G401.6 (cell line): ENCODE measurements around the gene RYR3.
"Not testable (repeated sequence)": the region's sequence is repeated elsewhere in the genome, so short reads cannot be mapped to it uniquely, and the experiment has no call there.

ENCODE experiments used
- FAIRE-seq: peaks from 2 replicates; lab custom pipeline; 2012; peaks lifted over from hg19 to GRCh38; lab: Jason Lieb, UNC

Gene RYR3

GRCh38 chr15:33778852-33779251 lies 468.1 kb downstream of the RYR3 start:
- FAIRE-seq: no peak

- FAIRE-seq: no peak
These were observed 469.4 kb downstream of the RYR3 start for GRCh38 chr15:33780011-33780768.

GRCh38 chr15:33782966-33783365 lies 472.2 kb downstream of the RYR3 start:
- FAIRE-seq: no peak

- FAIRE-seq: no peak
These were observed 474.6 kb downstream of the RYR3 start for GRCh38 chr15:33785366-33785765.

GRCh38 chr15:33788906-33789540 lies 478.3 kb downstream of the RYR3 start:
- no peak for FAIRE-seq

- FAIRE-seq: no peak
These were observed 483.7 kb downstream of the RYR3 start for GRCh38 chr15:33794453-33794852.

GRCh38 chr15:33795070-33795469 lies 484.3 kb downstream of the RYR3 start:
- no peak for FAIRE-seq

- FAIRE-seq: no peak
These were observed 486.9 kb downstream of the RYR3 start for GRCh38 chr15:33797651-33798050.

GRCh38 chr15:33801954-33802353 lies 491.2 kb downstream of the RYR3 start:
- no peak for FAIRE-seq

GRCh38 chr15:33807665-33808064 lies 496.9 kb downstream of the RYR3 start:
- FAIRE-seq: no peak

GRCh38 chr15:33808720-33809457 lies 498.1 kb downstream of the RYR3 start:
- no peak for FAIRE-seq

- no peak for FAIRE-seq
These were observed 499.4 kb downstream of the RYR3 start for GRCh38 chr15:33810073-33810595.

GRCh38 chr15:33810806-33811205 lies 500.0 kb downstream of the RYR3 start:
- no peak for FAIRE-seq

GRCh38 chr15:33813891-33814290 lies 503.1 kb downstream of the RYR3 start:
- FAIRE-seq: no peak

- not testable (repeated sequence) for FAIRE-seq
These were observed 508.7 kb downstream of the RYR3 start for GRCh38 chr15:33819499-33819898.

- FAIRE-seq: no peak
These were observed 511.7 kb downstream of the RYR3 start for GRCh38 chr15:33822479-33822878.

- no peak for FAIRE-seq
These were observed 512.4 kb downstream of the RYR3 start for GRCh38 chr15:33823119-33823518.

- FAIRE-seq: no peak
These were observed 514.7 kb downstream of the RYR3 start for GRCh38 chr15:33825453-33825852.

GRCh38 chr15:33826201-33826600 lies 515.4 kb downstream of the RYR3 start:
- no peak for FAIRE-seq

- no peak for FAIRE-seq
These were observed 519.6 kb downstream of the RYR3 start for GRCh38 chr15:33830351-33830750.

- FAIRE-seq: no peak
These were observed 520.9 kb downstream of the RYR3 start for GRCh38 chr15:33831646-33832045.

GRCh38 chr15:33834892-33835743 lies 524.4 kb downstream of the RYR3 start:
- FAIRE-seq: no peak
